DMS79 (cell line): ENCODE data around the gene TBC1D10A.

Source experiments
- DNase-seq: peaks from one replicate; lab custom pipeline; 2025; lab: John Stamatoyannopoulos, UW

Gene TBC1D10A, protein sequence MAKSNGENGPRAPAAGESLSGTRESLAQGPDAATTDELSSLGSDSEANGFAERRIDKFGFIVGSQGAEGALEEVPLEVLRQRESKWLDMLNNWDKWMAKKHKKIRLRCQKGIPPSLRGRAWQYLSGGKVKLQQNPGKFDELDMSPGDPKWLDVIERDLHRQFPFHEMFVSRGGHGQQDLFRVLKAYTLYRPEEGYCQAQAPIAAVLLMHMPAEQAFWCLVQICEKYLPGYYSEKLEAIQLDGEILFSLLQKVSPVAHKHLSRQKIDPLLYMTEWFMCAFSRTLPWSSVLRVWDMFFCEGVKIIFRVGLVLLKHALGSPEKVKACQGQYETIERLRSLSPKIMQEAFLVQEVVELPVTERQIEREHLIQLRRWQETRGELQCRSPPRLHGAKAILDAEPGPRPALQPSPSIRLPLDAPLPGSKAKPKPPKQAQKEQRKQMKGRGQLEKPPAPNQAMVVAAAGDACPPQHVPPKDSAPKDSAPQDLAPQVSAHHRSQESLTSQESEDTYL

DNA sequence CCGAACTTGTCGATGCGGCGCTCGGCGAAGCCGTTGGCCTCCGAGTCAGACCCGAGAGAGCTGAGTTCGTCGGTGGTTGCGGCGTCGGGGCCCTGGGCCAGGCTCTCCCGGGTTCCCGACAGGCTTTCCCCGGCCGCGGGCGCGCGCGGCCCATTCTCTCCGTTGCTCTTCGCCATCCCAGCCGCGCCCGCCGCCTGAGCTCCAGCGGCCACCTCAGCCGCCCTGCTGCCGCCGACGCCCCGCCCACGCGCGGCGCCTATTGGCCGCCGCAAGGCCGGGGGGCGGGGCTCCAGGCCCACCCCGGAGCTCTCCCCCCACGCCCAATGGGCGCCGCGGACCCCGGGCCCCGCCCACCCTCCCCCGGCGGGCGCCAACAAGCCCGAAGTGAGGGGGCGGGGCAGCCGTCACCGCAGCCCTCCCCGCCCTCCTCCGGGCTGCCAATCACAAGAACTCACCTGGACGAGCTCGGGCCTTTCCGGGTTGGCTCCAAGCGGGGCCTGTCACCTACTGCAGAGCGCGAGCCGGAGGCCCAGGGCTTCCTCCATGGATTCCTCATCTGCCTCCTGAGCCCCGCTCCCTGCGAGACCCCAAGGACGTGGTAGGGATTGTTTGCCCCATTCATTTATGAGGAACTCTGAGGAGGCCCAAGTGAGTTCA, at the start of gene TBC1D10A:
Gene TBC1D10A, minus strand, starts transcription at position 236 of the 657 bp plus-strand sequence. Its CDS starts 60 bp downstream, at position 176.
- DNase-seq: peak; percentile 78

DNA sequence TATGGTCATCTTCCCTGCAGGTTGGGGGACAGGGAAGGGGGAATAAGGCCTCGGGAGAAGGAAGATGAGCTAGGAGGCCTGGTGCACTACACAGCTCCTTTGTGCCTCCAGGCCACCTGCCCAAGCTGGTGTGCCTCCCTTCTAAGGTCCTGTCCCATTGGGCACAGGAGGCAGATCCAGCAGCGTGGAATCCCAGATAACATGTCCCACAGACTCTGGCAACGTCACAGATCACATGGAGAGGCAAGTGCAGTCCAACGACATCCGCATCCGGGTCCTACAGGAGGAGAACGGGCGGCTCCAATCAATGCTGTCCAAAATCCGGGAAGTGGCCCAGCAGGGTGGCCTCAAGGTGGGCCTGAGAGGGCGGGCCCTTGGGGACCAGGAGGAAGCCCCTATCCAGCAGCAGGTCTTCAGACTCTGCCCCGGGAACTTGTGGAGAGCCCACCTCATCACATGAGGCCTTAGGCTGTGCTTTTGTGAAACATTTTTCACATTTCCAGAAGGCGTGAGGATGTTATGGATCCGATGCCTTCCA, 48.6 kb upstream of the TBC1D10A start:
- DNase-seq: no peak

DNA sequence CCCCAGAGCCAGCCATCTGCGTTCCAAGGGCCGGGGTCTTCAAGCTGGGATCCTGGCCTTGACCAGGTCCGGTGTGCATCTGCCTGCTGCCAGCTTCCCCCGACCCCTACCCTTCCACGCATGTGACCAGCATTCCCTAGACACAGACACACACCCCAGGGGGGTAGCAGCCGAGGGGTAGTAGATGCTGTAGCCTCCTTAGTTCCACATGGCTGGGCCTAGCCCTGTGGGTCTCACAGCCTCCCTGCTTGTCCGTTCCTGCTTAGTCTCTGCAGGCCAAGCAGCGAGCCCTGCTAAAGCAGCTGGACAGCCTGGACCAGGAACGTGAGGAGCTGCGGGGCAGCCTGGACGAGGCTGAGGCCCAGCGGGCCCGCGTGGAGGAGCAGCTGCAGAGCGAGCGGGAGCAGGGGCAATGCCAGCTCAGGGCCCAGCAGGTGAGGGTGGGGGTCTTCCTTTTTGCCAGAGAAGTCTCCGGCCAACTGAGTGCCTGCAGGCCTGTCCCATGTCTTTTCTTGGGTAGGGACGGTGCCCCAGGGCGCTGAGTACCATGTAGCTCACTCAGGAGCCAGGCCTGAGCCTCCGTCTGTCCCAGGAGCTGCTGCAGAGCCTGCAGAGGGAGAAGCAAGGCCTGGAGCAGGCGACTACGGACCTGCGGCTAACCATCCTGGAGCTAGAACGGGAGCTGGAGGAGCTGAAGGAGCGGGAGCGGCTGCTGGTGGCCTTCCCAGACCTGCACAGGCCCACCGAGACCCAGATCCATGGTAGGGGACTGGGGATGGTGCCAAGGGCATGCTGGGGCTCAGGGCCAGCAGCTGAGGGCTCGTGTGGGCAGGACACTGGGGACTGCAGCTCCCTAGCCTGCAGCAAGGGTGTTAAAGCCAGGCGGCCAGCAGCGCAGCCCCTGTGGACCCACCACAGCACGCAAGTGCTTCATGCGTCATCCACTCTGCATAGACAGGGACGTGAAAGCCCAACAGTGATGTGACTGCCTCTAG, 46.9 kb upstream of the TBC1D10A start:
- no peak for DNase-seq

DNA sequence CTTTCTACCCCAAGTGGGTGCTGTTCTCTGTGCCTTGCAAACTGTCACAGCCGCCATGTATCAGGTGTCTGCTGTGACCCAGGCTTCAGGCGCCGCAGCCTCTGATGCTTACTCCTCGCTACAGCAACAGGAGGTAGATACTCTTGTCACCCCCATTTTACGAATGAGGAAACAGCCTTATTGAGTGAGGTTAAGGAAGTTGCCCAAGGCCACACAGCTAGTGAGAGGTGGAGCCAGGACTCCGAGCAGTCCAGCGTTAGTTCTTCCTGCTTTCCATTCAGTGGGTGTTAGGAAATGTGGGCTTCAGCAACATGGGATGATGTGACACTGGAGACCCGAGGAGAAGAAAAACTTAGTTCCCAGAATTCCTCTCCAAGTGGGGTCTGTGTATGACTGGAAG, 46.2 kb upstream of the TBC1D10A start:
- DNase-seq: no peak

DNA sequence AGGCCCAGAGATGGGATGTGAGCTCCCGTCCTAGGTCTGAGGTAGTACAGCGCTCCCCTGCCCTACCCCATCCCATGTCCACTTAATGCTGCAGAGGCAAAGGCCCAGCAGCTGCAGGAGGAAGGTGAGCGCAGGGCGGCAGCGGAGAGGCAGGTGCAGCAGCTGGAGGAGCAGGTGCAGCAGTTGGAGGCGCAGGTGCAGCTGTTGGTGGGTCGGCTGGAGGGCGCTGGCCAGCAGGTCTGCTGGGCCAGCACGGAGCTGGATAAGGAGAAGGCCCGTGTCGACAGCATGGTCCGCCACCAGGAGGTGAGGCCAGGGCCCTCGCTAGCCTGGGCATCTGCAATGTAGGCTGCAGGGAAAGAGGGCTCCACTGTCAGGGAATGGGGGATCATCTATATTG, 45.2 kb upstream of the TBC1D10A start:
- no peak for DNase-seq

DNA sequence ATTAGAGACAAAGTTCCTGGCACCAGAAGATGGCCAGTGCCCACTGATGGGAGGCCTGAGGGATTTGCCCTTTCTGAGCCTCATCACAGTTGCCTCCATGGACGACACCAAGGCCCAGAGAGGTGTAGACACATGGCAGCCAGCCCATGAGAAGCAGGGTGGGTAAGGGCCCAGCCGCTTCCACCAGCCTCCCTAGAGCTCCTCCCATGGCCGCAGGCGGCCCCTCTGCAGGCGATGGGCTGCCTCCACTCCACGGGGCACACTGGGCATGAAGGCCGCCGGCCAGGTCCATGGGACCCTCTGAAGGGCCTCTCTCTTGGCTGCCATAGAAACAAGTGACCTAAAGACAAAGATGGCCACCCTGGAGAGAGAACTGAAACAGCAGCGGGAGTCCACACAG, 44.6 kb upstream of the TBC1D10A start:
- DNase-seq: no peak

DNA sequence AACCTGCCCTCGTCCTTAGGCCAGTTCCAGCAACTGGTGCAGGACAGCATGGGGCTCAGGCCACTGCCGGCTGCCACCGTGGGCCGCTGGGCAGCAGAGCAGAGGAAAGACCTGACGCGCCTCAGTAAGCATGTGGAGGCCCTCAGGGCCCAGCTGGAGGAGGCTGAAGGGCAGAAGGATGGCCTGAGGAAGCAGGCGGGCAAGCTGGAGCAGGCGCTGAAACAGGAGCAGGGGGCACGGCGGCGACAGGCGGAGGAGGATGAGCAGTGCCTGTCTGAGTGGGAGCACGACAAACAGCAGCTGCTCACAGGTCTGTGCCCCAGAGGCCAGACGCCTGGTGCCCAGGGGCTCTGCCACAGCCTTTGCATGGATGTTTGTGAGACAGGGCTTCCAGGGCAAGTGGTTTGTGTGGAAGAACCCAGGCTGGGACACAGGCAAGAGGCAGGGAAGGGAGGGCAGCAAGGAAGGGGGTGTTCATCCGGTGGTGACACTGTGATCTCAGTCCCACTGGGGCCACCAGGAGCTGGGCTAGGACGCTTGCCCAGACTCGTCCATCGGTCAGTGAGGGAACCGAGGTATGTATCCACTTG, 44.0 kb upstream of the TBC1D10A start:
- DNase-seq: no peak

DNA sequence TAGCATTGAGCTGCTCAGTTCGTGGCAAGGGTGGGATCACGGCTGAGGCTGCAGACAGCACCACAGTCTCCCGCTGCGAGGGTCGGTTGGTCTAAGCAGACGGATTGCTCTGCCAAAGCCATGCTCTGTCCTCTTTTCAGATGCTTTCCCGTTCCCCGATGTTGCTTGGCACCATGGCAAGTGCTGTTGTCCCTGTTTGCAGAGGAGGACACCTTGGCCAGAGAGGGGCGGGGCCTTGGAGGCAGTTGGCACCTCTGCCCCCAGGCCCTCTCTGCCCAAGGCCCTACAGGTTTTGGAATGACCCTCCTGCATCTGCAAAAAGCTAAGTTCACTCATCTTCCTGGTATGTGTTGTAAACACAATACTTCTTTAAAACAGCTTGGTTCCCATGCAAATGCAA, 41.7 kb upstream of the TBC1D10A start:
- no peak for DNase-seq

DNA sequence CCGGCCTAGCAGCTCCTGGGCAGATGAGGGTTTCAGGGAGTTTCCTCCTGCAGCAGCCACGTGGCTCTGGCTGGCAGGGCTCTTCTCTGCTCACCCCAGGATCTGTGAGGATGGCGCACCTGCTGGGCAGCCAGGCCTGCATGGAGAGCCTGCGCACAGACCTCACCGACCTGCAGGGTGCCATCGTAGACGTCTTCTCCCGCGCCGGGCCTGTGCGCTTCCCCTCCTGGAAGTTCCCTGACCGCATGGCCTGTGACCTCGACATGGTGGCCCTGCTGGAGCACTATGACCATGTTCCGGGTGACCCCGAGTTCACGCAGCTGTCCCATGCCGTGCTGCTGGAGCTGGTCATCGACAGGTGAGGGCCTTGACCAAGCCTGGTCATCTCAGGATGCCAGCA, 39.1 kb upstream of the TBC1D10A start:
- no peak for DNase-seq

DNA sequence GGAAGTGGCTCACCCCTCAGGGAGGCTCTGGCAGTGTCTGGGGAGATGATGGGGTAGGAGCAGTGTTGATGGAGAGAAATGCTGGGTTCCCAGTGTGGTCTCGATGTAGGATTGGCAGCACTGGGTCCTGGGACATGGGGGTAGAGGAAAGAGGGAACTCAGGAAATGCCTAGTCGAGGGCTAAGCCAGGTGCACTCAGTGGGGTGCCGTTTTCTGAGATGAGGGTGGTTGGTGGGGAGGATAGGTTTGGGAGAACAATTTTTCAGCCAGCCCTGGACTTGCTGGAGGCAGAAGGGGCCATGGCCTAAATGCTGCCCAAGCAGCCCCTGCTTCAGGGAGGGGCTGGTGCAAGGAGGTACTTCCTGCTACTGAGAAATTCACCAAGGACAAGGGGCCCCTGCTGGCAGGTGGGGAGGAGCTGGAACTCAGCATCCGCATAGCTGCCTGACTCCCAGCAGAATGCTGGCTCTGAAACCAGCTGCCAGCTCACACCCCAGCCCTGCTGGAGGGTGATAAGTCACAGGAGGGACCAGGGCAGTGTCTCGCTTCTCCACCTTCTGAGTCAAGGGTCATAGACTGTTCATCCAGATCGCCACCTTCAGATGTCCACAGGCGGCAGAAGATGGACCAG, 36.0 kb upstream of the TBC1D10A start:
- DNase-seq: no peak

DNA sequence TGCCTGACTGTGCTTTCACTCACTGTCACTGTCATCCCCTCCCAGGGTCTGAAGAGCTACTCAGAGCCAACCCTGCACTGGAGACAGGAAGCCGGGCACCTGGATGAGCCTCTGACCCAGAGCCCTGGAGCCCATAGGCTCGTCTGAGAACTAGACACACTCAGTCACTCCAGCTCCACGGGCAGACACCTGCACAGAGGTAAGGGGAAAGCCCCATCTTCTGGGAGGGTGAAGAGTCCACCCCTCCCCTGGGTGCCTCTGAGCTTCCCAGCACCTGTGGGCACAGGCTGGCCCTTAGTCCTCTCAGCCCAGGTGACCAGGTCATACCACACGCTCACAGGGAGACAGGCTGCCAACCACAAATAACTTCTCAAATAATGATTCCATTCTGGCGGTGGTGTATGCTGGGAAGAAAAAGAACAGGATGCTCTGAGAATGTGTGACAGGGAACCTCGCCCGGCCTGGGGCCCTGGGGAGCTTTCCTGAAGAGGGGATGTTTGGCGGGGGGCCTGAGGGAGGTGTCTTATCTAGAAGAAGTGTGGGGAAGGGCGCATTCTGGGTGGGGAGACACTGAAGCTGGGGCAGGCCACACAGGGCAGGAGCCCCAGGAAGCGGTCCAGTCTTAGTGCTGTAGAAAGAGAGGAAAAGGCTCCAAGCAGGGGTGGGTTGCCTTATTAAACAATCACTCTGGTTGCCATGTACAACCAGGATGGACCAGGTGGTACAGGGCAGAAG, 35.3 kb upstream of the TBC1D10A start:
- DNase-seq: no peak

DNA sequence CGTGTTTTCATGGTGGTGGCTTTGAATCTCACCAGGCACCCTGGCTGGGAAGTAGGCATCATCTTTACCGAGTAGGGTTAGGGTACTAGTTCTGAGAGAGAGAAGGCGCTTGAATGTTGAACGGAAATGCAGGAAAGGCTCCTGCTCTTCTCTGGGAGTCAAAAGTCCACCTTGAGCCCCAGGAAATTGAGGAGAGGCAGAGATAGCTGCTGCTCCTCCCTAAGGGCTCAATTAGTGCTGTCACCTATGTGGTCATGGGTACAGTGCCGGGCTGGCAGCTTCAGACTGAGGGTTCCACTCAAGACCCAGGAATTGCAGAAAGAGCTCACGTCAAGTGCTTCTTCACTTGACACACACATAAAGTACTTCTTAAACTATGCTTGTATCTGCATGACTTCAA, 31.8 kb upstream of the TBC1D10A start:
- DNase-seq: no peak

DNA sequence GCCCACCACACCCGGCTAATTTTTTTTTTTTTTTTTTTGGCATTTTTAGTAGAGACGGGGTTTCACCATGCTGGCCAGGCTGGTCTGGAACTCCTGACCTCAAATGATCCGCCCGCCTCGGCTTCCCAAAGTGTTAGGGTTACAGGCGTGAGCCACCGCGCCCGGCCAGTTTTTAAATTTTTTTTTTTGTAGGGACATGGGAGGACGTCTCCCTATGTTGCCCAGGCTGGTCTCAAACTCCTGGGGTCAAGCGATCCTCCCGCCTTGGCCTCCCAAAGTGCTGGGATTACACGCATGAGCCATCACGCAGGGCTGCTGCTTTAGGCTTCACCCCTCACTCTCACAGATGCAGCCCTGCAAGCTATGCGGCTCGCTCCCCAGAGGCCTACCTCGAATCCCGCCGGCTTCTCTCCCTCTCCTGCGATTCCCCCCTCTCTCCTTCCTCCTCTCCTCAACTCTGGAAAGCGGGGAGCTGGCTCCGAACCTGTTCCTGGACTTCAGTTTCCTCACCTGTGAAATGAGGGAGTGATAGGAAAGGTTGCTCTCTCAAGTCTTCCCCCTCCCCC, 31.0 kb upstream of the TBC1D10A start:
- DNase-seq: no peak

DNA sequence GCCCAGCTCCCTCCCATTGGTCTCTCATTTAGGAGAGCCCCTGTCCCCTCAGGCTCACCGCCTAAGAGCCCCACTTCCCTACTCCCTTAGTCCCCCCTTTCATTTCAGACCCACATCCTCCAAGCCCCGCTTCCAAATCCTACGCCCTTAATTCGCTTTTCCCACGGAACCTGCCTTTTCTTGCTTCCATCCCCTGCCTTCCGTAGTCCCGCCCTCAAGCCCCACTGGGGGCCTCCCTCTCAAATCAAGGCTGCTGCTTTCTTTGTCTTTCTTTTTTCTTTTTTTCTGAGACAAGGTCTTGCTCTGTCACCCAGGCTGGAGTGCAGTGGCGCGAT, 30.5 kb upstream of the TBC1D10A start:
- DNase-seq: no peak

DNA sequence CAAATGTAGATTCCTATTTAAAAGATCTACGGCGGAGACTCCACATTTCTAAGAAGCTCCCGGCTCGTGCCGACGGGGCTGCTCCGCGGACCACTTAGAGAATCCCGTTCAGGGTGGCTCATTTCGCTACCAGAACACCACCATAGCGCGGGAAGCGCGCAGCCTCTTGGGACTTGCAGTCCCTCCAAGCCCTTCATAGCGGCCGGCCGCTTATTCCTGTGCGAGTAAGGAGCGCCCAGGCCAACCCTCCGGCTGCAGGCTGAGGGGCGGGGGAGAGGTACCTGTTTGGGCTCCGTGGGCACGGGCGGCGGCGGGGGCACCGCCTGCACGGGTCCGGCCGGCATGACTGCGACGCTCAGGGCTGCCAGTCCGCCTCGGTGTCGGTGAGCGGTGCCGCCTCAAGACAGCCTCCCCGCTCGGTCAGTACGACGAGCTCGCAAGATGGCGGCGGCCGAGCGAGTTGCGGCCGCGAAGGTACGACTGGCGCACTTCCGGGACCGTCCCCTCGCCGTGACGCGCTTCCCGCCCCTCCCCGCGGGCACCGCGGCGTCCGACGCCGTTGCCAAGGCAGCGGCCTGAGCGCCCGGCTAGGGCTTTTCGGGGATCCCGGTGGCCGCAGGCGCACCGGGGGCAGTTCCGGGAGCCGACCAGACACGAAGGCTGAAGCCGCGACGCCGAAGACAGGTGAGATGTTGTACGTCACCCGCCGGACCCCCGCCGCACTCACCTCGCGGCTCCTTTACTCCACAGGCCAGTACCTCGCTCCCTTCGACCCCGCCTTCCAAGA, 29.9 kb upstream of the TBC1D10A start, which contains the start of the genes CCDC157 and SF3A1:
Gene CCDC157, plus strand, starts transcription at position 559 of the 787 bp plus-strand sequence. CDS start 8,994 bp downstream, outside the sequence.
Gene SF3A1, minus strand, starts transcription at position 446 of the 787 bp plus-strand sequence. Its CDS starts 102 bp downstream, at position 344.
- peak; percentile 52 for DNase-seq

DNA sequence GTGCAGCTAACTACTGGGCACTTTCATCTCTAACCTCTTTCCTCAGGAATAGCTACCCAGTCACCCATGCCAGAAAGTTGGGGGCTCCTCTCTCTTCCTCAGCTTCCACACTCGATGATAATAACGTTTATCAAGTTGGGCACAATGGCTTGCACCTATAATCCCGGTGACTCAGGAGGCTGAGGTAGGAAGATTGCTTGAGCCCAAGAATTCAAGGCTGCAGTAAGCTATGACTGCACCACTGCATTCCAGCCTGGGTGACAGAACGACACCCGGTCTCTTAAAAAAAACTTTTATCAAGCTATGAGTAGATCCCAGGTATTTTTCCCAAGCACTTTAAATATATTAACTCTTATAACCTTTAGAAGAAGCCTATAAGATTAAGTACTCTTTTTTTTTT, 27.9 kb upstream of the TBC1D10A start:
- no peak for DNase-seq

DNA sequence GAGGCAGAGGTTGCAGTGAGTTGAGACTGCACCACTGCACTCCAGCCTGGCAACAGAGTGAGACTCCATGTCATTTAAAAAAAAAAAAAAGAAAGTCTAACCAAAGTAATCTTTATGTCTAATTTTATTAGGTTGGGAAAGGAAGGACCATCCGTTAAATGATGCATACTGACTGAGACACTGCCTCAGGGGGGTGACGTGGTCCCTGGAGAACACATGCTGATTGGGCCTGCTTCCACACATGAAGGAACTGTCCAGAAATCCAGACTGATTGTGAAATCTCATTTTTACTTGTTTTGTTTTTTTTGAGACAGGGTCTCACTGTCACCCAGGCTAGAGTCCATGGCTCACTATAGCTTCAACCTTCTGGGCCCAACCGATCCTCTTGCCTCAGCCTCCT, 24.5 kb upstream of the TBC1D10A start:
- no peak for DNase-seq

DNA sequence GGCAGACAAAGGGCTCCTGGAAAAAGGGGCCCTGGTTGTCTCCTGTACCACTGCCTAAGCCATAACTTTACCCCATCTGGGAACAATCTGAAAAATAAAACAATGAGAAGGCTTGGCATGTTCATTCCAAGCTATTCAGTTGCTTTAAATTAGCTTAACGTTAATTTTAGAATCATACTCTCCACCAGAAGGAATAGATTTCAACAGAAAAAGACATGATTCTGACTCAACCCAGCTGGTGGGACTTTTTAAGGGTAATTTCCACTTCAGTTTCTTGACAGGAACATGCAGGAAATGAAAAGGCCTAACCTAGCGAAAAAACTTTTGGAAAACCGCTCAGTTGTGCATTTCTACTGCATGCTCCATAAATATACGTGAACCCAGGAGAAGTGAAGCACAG, 22.1 kb upstream of the TBC1D10A start:
- no peak for DNase-seq

DNA sequence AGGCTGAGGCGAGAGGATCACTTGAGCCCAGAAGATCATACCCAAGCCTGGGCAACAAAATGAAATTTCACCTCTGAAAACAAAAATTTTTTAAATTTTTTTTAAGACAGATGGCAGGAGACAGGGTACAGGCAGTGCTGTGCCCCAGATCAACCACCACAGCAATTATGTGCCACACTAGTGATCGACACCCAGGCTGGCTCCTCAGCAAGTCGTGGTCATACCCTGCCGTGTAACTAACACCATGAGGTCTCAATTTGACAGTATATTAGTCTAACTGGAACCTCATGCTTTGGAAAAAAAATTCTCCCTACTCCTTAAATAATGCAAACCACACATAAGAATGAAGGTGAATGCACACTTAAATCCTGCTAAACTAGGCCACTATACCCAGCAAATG, 21.7 kb upstream of the TBC1D10A start:
- DNase-seq: no peak
